CD4-positive, alpha-beta T cell treated with Interleukin-6 for 4 hours (primary cell): ENCODE measurements around the gene KIR3DL3.
"Not testable (repeated sequence)": the region's sequence is repeated elsewhere in the genome, so short reads cannot be mapped to it uniquely, and the experiment has no call there.

Source experiments
- DNase-seq: peaks from one replicate; pipeline ENCODE4 v3.0.0-alpha.2; 2020; ENCODE audit warnings: mixed read lengths

KIR3DL3 gene

GRCh38 chr19:54738306-54738705, 14.1 kb downstream of the KIR3DL3 start, which contains the start of gene KIR2DL3:
KIR2DL3 (plus strand) TSS chr19:54738513; CDS start chr19:54738546, 33 bp downstream.
- not testable (repeated sequence) for DNase-seq

DNA sequence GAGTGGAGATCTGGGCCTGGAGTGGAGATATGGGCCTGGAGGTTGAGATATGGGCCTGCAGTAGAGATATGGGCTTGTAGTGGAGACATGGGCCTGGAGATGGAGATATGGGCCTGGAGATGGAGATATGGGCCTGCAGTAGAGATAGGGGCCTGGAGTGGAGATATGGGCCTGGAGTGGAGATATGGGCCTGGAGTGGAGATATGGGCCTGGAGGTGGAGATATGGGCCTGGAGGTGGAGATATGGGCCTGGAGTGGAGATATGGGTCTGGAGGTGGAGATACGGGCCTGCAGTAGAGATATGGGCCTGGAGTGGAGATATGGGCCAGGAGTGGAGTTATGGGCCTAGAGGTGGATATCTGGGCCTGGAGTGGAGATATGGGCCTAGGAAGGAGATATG, 14.5 kb downstream of the KIR3DL3 start:
- no peak for DNase-seq

DNA sequence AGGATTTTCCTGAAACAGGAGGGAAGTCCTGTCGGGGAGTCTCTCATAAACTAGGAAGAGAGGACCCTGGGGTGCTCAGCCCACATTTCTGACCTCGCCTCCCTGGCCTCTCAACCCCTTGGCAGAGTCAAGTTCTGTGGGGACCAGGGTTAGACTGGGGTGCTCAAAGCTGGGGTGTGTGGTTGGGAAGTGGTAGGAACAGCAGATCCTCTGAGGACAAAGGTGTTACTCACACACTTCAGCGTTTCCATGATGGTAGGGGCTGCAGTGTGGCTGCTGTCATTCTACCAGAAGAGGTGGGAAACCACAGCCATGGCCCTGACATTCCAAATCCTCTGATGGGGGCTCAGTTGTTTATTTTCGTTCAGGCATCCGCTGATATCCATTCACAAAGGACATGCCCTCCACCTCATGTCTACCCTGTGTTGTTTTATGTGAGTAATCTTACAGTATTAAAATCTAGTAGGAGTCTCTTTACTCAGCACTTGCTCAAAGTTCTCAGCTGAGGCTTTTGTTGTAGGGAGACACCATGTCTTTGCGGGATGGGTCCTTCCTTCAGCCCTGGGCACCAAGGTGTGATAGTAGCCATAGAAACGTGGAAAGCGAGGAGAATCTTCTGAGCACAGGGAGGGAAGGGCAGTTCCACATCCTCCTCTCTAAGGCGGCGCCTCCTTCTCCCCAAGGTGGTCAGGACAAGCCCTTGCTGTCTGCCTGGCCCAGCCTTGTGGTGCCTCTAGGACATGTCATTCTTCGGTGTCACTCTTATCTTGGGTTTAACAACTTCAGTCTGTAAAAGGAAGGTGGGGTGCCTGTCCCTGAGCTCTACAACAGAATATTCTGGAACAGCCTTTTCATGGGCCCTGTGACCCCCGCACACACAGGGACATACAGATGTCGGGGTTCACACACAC, 15.6 kb downstream of the KIR3DL3 start:
- no peak for DNase-seq

- not testable (repeated sequence) for DNase-seq
Measured at GRCh38 chr19:54741950-54742349, 17.7 kb downstream of the KIR3DL3 start.

DNA sequence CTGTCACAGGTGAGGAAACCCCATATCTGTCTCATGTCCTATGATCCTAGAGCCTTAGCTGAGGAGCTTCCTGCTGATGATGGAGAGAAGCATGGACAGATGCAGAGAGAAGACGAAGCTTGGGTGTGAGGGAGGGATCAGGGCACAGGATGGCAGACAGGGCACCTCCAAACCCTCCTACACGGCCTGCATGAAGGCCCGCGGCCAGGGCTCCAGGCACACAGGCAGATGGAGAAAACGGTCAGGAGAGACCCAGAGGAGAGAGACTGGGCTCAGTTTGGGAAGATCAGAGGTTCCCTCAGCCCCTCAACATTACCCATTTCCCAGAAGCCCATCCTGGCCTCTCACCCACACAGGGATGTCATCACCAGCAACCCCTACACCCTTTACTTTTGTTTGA, 19.8 kb downstream of the KIR3DL3 start:
- DNase-seq: not testable (repeated sequence)

- DNase-seq: not testable (repeated sequence)
Measured at GRCh38 chr19:54747614-54748322, 23.5 kb downstream of the KIR3DL3 start.

GRCh38 chr19:54750276-54750675, 26.0 kb downstream of the KIR3DL3 start:
- not testable (repeated sequence) for DNase-seq

GRCh38 chr19:54756204-54757110, 32.2 kb downstream of the KIR3DL3 start:
- not testable (repeated sequence) for DNase-seq

- DNase-seq: not testable (repeated sequence)
Measured at GRCh38 chr19:54758577-54758976, 34.3 kb downstream of the KIR3DL3 start.

DNA sequence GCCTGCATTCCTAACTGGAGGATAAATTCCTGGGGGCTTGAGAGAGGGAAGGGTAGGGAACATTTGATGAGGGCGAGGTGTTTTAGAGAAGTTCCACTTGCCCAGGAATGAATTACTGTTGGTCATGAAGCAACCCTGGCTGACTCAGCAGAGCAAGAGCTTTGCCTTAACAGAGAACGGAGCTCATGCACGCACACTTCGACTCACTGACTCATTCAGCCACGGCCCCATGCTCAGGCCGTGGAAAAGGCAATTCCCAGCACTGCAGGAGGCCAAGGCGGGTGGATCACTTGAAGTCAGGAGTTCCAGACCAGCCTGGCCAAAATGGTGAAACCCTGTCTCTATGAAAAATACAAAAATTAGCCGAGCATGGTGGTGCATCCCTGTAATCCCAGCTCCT, 40.0 kb downstream of the KIR3DL3 start:
- not testable (repeated sequence) for DNase-seq

- DNase-seq: not testable (repeated sequence)
Measured at GRCh38 chr19:54766464-54766863, 42.2 kb downstream of the KIR3DL3 start.

DNA sequence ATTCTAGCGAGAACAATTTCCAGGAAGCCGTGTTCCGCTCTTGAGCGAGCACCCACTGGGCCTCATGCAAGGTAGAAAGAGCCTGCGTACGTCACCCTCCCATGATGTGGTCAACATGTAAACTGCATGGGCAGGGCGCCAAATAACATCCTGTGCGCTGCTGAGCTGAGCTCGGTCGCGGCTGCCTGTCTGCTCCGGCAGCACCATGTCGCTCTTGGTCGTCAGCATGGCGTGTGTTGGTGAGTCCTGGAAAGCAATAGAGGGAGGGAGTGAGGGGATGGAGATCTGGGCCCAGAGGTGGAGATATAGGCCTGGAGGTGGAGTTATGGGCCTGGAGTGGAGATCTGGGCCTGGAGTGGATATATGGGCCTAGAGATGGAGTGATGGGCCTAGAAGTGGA, 45.4 kb downstream of the KIR3DL3 start, which contains the start of gene KIR2DL1:
Gene KIR2DL1, plus strand, starts transcription at position 148 of the 400 bp plus-strand sequence. Its CDS starts 58 bp downstream, at position 206.
- DNase-seq: not testable (repeated sequence)

DNA sequence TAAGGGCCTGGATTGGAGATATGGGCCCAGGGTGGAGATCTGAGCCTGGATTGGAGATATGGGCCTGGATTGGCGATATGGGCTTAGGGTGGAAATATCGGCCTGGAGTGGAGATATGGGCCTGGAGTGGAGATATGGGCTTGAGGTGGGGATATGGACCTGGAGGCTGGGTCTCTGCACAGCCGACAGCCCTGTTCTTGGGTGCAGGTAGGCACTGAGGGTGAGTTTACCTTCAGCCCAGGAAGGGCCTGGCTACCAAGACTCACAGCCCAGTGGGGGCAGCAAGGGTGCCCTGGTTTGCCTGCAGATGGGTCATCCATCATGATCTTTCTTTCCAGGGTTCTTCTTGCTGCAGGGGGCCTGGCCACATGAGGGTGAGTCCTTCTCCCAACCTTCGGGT, 46.3 kb downstream of the KIR3DL3 start:
- not testable (repeated sequence) for DNase-seq

DNA sequence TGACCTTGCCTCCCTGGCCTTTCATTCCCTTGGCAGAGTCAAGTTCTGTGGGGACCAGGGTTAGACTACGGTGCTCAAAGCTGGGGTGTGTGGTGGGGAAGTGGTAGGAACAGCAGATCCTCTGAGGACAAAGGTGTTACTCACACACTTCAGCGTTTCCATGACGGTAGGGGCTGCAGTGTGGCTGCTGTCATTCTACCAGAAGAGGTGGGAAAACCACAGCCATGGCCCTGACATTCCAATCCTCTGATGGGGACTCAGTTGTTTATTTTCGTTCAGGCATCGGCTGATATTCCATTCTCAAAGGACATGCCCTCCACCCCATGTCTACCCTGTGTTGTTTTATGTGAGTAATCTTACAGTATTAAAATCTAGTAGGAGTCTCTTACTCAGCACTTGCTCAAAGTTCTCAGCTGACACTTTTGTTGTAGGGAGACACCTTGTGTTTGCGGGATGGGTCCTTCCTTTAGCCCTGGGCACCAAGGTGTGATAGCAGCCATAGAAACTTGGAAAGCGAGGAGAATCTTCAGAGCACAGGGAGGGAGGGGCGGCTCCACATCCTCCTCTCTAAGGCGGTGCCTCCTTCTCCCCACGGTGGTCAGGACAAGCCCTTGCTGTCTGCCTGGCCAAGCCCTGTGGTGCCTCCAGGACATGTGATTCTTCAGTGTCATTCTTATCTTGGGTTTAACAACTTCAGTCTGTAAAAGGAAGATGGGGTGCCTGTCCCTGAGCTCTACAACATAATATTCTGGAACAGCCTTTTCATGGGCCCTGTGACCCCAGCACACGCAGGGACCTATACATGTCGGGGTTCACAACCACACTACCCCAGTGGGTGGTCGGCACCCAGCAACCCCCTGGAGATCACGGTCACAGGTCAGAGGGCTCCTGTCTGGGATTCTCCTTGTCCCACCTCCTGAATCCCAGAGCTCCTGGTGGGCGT, 47.0 kb downstream of the KIR3DL3 start:
- DNase-seq: not testable (repeated sequence)

DNA sequence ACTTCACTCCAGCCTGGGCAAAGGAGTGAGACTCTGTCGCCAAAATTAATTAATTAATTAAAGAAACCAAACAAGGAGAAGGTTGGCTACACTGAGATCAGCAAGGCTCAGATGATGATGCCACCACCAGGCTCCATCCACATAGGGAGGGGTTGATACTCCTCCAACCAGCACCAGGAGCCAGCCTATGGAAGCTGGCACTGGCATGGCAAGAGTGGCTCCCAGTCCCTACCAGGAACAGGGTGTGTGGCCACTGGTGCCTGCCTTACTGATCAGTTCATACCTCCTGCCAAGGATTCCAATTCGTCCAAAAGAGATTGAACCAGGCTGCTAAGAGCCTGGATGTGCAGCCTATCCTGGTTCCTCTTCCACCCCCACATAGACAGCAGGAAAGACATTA, 48.4 kb downstream of the KIR3DL3 start:
- DNase-seq: not testable (repeated sequence)

DNA sequence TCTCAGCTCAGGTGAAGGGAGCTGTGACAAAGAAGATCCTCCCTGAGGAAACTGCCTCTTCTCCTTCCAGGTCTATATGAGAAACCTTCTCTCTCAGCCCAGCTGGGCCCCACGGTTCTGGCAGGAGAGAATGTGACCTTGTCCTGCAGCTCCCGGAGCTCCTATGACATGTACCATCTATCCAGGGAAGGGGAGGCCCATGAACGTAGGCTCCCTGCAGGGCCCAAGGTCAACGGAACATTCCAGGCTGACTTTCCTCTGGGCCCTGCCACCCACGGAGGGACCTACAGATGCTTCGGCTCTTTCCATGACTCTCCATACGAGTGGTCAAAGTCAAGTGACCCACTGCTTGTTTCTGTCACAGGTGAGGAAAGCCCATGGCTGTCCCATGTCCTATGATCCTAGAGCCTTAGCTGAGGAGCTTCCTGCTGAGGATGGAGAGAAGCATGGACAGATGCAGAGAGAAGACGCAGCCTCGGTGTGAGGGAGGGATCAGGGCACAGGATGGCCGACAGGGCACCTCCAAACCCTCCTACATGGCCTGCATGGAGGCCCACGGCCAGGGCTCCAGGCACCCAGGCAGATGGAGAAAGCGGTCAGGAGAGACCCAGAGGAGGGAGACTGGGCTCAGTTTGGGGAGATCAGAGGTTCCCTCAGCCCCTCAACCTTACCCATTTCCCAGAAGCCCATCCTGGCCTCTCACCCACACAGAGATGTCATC, 51.0 kb downstream of the KIR3DL3 start:
- not testable (repeated sequence) for DNase-seq

GRCh38 chr19:54775830-54776229, 51.6 kb downstream of the KIR3DL3 start:
- not testable (repeated sequence) for DNase-seq

- not testable (repeated sequence) for DNase-seq
Measured at GRCh38 chr19:54777851-54778250, 53.6 kb downstream of the KIR3DL3 start.

- not testable (repeated sequence) for DNase-seq
Measured at GRCh38 chr19:54778896-54779295, 54.7 kb downstream of the KIR3DL3 start.

GRCh38 chr19:54782916-54783315, 58.7 kb downstream of the KIR3DL3 start:
- not testable (repeated sequence) for DNase-seq
